HEK293T (cell line): Measurements from ENCODE around the gene FBRSL1.

Source experiments
- ARNT ChIP-seq: fragments of 450-650 bp; IDR thresholded peaks from 2 replicates; pipeline ENCODE4 v1.6.1; 2017; ENCODE audit warnings: mild to moderate bottlenecking
- BHLHE40 ChIP-seq: fragments of 450-650 bp; IDR thresholded peaks from 2 replicates; pipeline ENCODE4 v1.6.1; 2016; ENCODE audit warnings: mild to moderate bottlenecking, moderate library complexity, borderline replicate concordance
- CTBP1 ChIP-seq: fragments of 450-650 bp; IDR thresholded peaks from 2 replicates; pipeline ENCODE4 v1.6.1; 2016; ENCODE audit warnings: borderline replicate concordance
- ELF4 ChIP-seq: fragments of 450-650 bp; IDR thresholded peaks from 2 replicates; pipeline ENCODE4 v1.6.1; 2017; ENCODE audit warnings: antibody characterized with exemption
- FOXA1 ChIP-seq: fragments of 450-650 bp; IDR thresholded peaks from 2 replicates; pipeline ENCODE4 v1.6.1; 2016; ENCODE audit warnings: mild to moderate bottlenecking
- FOXK2 ChIP-seq: fragments of 450-650 bp; IDR thresholded peaks from 2 replicates; pipeline ENCODE4 v1.6.1; 2016; ENCODE audit warnings: mild to moderate bottlenecking
- FOXM1 ChIP-seq: fragments of 450-650 bp; IDR thresholded peaks from 2 replicates; pipeline ENCODE4 v1.6.1; 2017; ENCODE audit warnings: mild to moderate bottlenecking, borderline replicate concordance
- HDGF ChIP-seq: fragments of 450-650 bp; IDR thresholded peaks from 2 replicates; pipeline ENCODE4 v1.6.1; 2017; ENCODE audit warnings: antibody characterized with exemption, borderline replicate concordance
- L3MBTL2 ChIP-seq: fragments of 450-650 bp; conservative IDR thresholded peaks from 2 replicates; pipeline ENCODE4 v1.6.1; 2016; ENCODE audit warnings: mild to moderate bottlenecking
- NFRKB ChIP-seq: fragments of 450-650 bp; IDR thresholded peaks from 2 replicates; pipeline ENCODE4 v1.6.1; 2016; ENCODE audit warnings: mild to moderate bottlenecking, moderate library complexity
- SP1 ChIP-seq: fragments of 450-650 bp; IDR thresholded peaks from 2 replicates; pipeline ENCODE4 v1.6.1; 2017
- SUZ12 ChIP-seq: fragments of 450-650 bp; IDR thresholded peaks from 2 replicates; pipeline ENCODE4 v1.6.1; 2016; ENCODE audit warnings: mild to moderate bottlenecking
- TARDBP ChIP-seq: fragments of 450-650 bp; IDR thresholded peaks from 2 replicates; pipeline ENCODE4 v1.6.1; 2016
- TF ChIP-seq, protein P1 (sequence below): fragments of 450-650 bp; IDR thresholded peaks from 2 replicates; pipeline ENCODE4 v1.6.1; 2016

- TF ChIP-seq FOXM1 (no peak), FOXA1 (no peak), TARDBP (no peak), ELF4 (no peak), HDGF (no peak), CTBP1 (no peak), SP1 (no peak), NFRKB (no peak), L3MBTL2 (no peak), ARNT (no peak), BHLHE40 (no peak), SUZ12 (no peak), FOXK2 (no peak)
- TF ChIP-seq, protein P1, sequence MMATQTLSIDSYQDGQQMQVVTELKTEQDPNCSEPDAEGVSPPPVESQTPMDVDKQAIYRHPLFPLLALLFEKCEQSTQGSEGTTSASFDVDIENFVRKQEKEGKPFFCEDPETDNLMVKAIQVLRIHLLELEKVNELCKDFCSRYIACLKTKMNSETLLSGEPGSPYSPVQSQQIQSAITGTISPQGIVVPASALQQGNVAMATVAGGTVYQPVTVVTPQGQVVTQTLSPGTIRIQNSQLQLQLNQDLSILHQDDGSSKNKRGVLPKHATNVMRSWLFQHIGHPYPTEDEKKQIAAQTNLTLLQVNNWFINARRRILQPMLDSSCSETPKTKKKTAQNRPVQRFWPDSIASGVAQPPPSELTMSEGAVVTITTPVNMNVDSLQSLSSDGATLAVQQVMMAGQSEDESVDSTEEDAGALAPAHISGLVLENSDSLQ, result no peak
Measured at GRCh38 chr12:132523576-132524331, 33.8 kb downstream of the FBRSL1 start.
